HEK293 (cell line): ENCODE measurements around the gene TDO2.

Experiments used
- CTCF ChIA-PET: fragments of 350-600 bp; formaldehyde crosslinking; extraction: SDS; loops from one replicate; lab custom pipeline; 2021; ENCODE audit warnings: antibody characterized with exemption; lab: Yijun Ruan, JAX
- POLR2A ChIA-PET: fragments of 300-600 bp; formaldehyde crosslinking; extraction: SDS; loops from one replicate; lab custom pipeline; 2020; ENCODE audit warnings: antibody characterized with exemption, inconsistent platforms; lab: Yijun Ruan, JAX
- H3K27ac ChIP-seq: fragments of 200-500 bp; sonication (Bioruptor generic); 2 replicates; pipeline ENCODE4 v1.5.1; 2014; ENCODE audit warnings: low read depth, low read length, control low read depth, inconsistent platforms; ENCODE audit errors: extremely low read depth
- H3K36me3 ChIP-seq, 2 experiments: fragments of 200-500 bp in 1 of 2; sonication (Bioruptor generic) in 1 of 2; 1 replicate in 1 of 2; 2 replicates in 1 of 2; pipeline ENCODE4 v1.5.1; 2014 to 2017; ENCODE audit warnings: inconsistent platforms in 2 of 2, low read length in 2 of 2; ENCODE audit not compliant: control insufficient read depth in 2 of 2, insufficient read depth in 1 of 2
- H3K4me1 ChIP-seq: fragments of 200-500 bp; sonication (Bioruptor generic); 2 replicates; pipeline ENCODE4 v1.5.1; 2014; ENCODE audit warnings: mild to moderate bottlenecking, low read length, inconsistent platforms; ENCODE audit not compliant: control insufficient read depth, insufficient read depth
- H3K4me3 ChIP-seq: 2 replicates; pipeline ENCODE4 v1.5.1; 2011; ENCODE audit warnings: low read depth, mild to moderate bottlenecking, control low read depth, low read length, moderate library complexity
- H3K9me3 ChIP-seq: fragments of 200-500 bp; sonication (Bioruptor generic); 2 replicates; pipeline ENCODE4 v1.5.1; 2014; ENCODE audit warnings: low read depth, low read length, inconsistent platforms; ENCODE audit not compliant: control insufficient read depth, insufficient read depth
- HOXC10 ChIP-seq: sonication (generic); formaldehyde crosslinking; IDR thresholded peaks from 2 replicates; pipeline ENCODE4 v1.8.1; 2023; ENCODE audit warnings: mild to moderate bottlenecking, missing genetic modification reagents
- MZF1 ChIP-seq: fragments of 450-650 bp; formaldehyde crosslinking; IDR thresholded peaks from 2 replicates; pipeline ENCODE4 v1.5.1; 2017; ENCODE audit warnings: missing biosample characterization, missing genetic modification characterization, borderline replicate concordance
- OSR2 ChIP-seq: fragments of 450-650 bp; formaldehyde crosslinking; IDR thresholded peaks from 2 replicates; pipeline ENCODE4 v1.5.1; 2016; ENCODE audit warnings: missing biosample characterization, missing genetic modification characterization
- SCRT1 ChIP-seq: fragments of 450-650 bp; formaldehyde crosslinking; IDR thresholded peaks from 2 replicates; pipeline ENCODE4 v1.5.1; 2016; ENCODE audit warnings: missing biosample characterization, missing genetic modification characterization, borderline replicate concordance
- SETDB1 ChIP-seq: IDR thresholded peaks from one replicate; pipeline ENCODE4 v1.6.1; 2017; ENCODE audit warnings: mild to moderate bottlenecking, low read length, moderate library complexity, mixed read lengths; ENCODE audit not compliant: insufficient read length
- TCF7L2 ChIP-seq: IDR thresholded peaks from 2 replicates; pipeline ENCODE4 v1.6.1; 2011; ENCODE audit warnings: low read depth, mild to moderate bottlenecking, inconsistent platforms, low read length, moderate library complexity, borderline replicate concordance
- ZBTB7A ChIP-seq: fragments of 450-650 bp; formaldehyde crosslinking; IDR thresholded peaks from 2 replicates; pipeline ENCODE4 v1.5.1; 2016; ENCODE audit warnings: low read depth, missing biosample characterization, missing genetic modification characterization
- ZFHX2 ChIP-seq: fragments of 450-650 bp; formaldehyde crosslinking; conservative IDR thresholded peaks from 2 replicates; pipeline ENCODE4 v1.5.1; 2016; ENCODE audit warnings: missing biosample characterization, missing genetic modification characterization
- ZFP41 ChIP-seq: fragments of 450-650 bp; formaldehyde crosslinking; IDR thresholded peaks from 2 replicates; pipeline ENCODE4 v1.5.1; 2016; ENCODE audit warnings: missing biosample characterization, missing genetic modification characterization, borderline replicate concordance
- ZFP69B ChIP-seq: fragments of 450-650 bp; formaldehyde crosslinking; IDR thresholded peaks from 2 replicates; pipeline ENCODE4 v1.5.1; 2016; ENCODE audit warnings: missing biosample characterization, missing genetic modification characterization
- ZNF155 ChIP-seq: fragments of 450-650 bp; formaldehyde crosslinking; IDR thresholded peaks from 2 replicates; pipeline ENCODE4 v1.5.1; 2016; ENCODE audit warnings: missing biosample characterization, missing genetic modification characterization
- ZNF366 ChIP-seq: fragments of 450-650 bp; formaldehyde crosslinking; conservative IDR thresholded peaks from 2 replicates; pipeline ENCODE4 v1.5.1; 2016; ENCODE audit warnings: missing biosample characterization, missing genetic modification characterization
- ZNF501 ChIP-seq: fragments of 450-650 bp; formaldehyde crosslinking; IDR thresholded peaks from 2 replicates; pipeline ENCODE4 v1.5.1; 2016; ENCODE audit warnings: missing biosample characterization, missing genetic modification characterization
- ZNF580 ChIP-seq: fragments of 450-650 bp; formaldehyde crosslinking; IDR thresholded peaks from 2 replicates; pipeline ENCODE4 v1.5.1; 2016; ENCODE audit warnings: missing biosample characterization, missing genetic modification characterization
- ZNF623 ChIP-seq: fragments of 450-650 bp; formaldehyde crosslinking; IDR thresholded peaks from 2 replicates; pipeline ENCODE4 v1.5.1; 2016; ENCODE audit warnings: missing biosample characterization, missing genetic modification characterization
- ZNF626 ChIP-seq: fragments of 450-650 bp; sonication (Bioruptor Pico); formaldehyde crosslinking; IDR thresholded peaks from 2 replicates; pipeline ENCODE4 v1.5.1; 2018; ENCODE audit warnings: missing biosample characterization, missing genetic modification characterization, inconsistent platforms
- TF ChIP-seq, protein P1 (sequence below): fragments of 450-650 bp; formaldehyde crosslinking; IDR thresholded peaks from 2 replicates; pipeline ENCODE4 v1.5.1; 2016; ENCODE audit warnings: missing biosample characterization, missing genetic modification characterization
- TF ChIP-seq, protein P2 (sequence below): fragments of 450-650 bp; formaldehyde crosslinking; IDR thresholded peaks from 2 replicates; pipeline ENCODE4 v1.5.1; 2016; ENCODE audit warnings: missing biosample characterization, missing genetic modification characterization
- TF ChIP-seq, protein P3 (sequence below): fragments of 450-650 bp; formaldehyde crosslinking; IDR thresholded peaks from 2 replicates; pipeline ENCODE4 v1.5.1; 2016; ENCODE audit warnings: missing biosample characterization, missing genetic modification characterization
- TF ChIP-seq, protein P4 (sequence below): fragments of 450-650 bp; IDR thresholded peaks from 2 replicates; pipeline ENCODE4 v1.5.1; 2018; ENCODE audit warnings: missing biosample characterization, missing genetic modification characterization

The TDO2 gene

DNA sequence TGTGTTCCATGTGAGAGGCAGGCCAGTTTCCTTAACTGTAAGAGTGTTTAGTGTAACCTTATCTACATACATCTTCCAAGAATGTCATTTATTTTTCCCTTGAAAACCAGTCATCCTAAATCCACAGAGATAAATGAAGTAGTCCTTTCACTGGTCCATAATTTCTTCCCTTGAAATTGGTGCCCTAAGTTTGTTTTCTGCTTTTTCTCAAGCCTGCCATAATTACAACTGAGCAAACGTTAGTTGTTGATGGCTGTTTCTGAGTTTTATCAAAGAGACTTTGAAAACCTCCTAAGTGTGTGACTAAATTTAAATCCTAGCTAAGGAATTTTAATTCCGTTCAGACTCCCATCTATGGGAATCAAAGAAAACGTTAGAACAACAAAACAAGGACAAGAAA lies 3.6 kb upstream of the TDO2 start:
- H3K4me1 ChIP-seq, result peaks cover 10% of the 10 kb centered on the region; the same call in 1 of the 2 replicates
- no peaks in the 10 kb centered on the region for H3K9me3 ChIP-seq
- H3K36me3 ChIP-seq, result no peaks in the 10 kb centered on the region
- no peak overlapping the region for H3K27ac ChIP-seq
- TF ChIP-seq, protein P1, sequence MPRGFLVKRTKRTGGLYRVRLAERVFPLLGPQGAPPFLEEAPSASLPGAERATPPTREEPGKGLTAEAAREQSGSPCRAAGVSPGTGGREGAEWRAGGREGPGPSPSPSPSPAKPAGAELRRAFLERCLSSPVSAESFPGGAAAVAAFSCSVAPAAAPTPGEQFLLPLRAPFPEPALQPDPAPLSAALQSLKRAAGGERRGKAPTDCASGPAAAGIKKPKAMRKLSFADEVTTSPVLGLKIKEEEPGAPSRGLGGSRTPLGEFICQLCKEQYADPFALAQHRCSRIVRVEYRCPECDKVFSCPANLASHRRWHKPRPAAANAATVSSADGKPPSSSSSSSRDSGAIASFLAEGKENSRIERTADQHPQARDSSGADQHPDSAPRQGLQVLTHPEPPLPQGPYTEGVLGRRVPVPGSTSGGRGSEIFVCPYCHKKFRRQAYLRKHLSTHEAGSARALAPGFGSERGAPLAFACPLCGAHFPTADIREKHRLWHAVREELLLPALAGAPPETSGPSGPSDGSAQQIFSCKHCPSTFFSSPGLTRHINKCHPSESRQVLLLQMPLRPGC, result no peak
- no peak for TF ChIP-seq TCF7L2
- TF ChIP-seq HOXC10 (CRISPR knock-in tag), result no peak
- no peak for TF ChIP-seq ZNF366 (tag by site-specific recombination)
- TF ChIP-seq ZNF580 (tag by site-specific recombination), result no peak
- TF ChIP-seq ZNF623 (tag by site-specific recombination), result no peak
- no peak for TF ChIP-seq ZBTB7A (tag by site-specific recombination)
- no peak overlapping the region for H3K4me3 ChIP-seq
- POLR2A ChIA-PET, result no interaction called here
- CTCF ChIA-PET, result no interaction called here

GRCh38 chr4:155900381-155900780 lies 3.1 kb upstream of the TDO2 start:
- CTCF ChIA-PET, result no interaction called here
- POLR2A ChIA-PET, result interaction anchor here (0.6 kb wide), 1 partner anchor 481 kb away, joined by 8 read pairs; no protein-coding TSS in a partner anchor
- no peaks in the 10 kb centered on the region for H3K9me3 ChIP-seq
- no peaks in the 10 kb centered on the region for H3K36me3 ChIP-seq
- H3K27ac ChIP-seq, result no peak overlapping the region; the same call in 1 of the 2 replicates
- peak; percentile 70; the same call in 1 of the 2 replicates for TF ChIP-seq MZF1
- no peak for TF ChIP-seq OSR2
- TF ChIP-seq, all 188 proteins: peak for 1
- peaks cover 10% of the 10 kb centered on the region; the same call in 1 of the 2 replicates for H3K4me1 ChIP-seq
- no peak overlapping the region for H3K4me3 ChIP-seq

- no peak overlapping the region for H3K4me3 ChIP-seq
- H3K27ac ChIP-seq, result no peak overlapping the region
- no peak for TF ChIP-seq SCRT1 (tag by site-specific recombination)
Measured at GRCh38 chr4:155901013-155901412, 2.5 kb upstream of the TDO2 start.

GRCh38 chr4:155904331-155904730 lies 835 bp downstream of the TDO2 start:
- ChIA-PET POLR2A (no interaction called here), CTCF (interaction anchor here (0.7 kb wide), 1 partner anchor 1141 kb away, joined by 3 read pairs; no protein-coding TSS in a partner anchor)
- no peaks in the 10 kb centered on the region for H3K36me3 ChIP-seq
- peaks cover 28% of the 10 kb centered on the region for H3K4me1 ChIP-seq
- H3K27ac ChIP-seq, result no peak overlapping the region
- H3K4me3 ChIP-seq, result no peak overlapping the region
- no peaks in the 10 kb centered on the region for H3K9me3 ChIP-seq
- TF ChIP-seq, protein P2, sequence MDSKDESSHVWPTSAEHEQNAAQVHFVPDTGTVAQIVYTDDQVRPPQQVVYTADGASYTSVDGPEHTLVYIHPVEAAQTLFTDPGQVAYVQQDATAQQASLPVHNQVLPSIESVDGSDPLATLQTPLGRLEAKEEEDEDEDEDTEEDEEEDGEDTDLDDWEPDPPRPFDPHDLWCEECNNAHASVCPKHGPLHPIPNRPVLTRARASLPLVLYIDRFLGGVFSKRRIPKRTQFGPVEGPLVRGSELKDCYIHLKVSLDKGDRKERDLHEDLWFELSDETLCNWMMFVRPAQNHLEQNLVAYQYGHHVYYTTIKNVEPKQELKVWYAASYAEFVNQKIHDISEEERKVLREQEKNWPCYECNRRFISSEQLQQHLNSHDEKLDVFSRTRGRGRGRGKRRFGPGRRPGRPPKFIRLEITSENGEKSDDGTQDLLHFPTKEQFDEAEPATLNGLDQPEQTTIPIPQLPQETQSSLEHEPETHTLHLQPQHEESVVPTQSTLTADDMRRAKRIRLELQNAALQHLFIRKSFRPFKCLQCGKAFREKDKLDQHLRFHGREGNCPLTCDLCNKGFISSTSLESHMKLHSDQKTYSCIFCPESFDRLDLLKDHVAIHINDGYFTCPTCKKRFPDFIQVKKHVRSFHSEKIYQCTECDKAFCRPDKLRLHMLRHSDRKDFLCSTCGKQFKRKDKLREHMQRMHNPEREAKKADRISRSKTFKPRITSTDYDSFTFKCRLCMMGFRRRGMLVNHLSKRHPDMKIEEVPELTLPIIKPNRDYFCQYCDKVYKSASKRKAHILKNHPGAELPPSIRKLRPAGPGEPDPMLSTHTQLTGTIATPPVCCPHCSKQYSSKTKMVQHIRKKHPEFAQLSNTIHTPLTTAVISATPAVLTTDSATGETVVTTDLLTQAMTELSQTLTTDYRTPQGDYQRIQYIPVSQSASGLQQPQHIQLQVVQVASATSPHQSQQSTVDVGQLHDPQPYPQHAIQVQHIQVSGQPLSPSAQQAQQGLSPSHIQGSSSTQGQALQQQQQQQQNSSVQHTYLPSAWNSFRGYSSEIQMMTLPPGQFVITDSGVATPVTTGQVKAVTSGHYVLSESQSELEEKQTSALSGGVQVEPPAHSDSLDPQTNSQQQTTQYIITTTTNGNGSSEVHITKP (tag by site-specific recombination), result no peak
- TF ChIP-seq, protein P3, sequence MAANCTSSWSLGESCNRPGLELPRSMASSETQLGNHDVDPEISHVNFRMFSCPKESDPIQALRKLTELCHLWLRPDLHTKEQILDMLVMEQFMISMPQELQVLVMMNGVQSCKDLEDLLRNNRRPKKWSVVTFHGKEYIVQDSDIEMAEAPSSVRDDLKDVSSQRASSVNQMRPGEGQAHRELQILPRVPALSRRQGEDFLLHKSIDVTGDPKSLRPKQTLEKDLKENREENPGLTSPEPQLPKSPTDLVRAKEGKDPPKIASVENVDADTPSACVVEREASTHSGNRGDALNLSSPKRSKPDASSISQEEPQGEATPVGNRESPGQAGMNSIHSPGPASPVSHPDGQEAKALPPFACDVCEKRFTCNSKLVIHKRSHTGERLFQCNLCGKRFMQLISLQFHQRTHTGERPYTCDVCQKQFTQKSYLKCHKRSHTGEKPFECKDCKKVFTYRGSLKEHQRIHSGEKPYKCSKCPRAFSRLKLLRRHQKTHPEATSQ (tag by site-specific recombination), result no peak
- TF ChIP-seq OSR2 (no peak), ZNF626 (no peak), ZNF155 (tag by site-specific recombination) (no peak), SETDB1 (no peak), ZFHX2 (tag by site-specific recombination) (no peak), ZNF501 (tag by site-specific recombination) (no peak), ZFP41 (tag by site-specific recombination) (no peak), ZFP69B (tag by site-specific recombination) (no peak)
- TF ChIP-seq, protein P4, sequence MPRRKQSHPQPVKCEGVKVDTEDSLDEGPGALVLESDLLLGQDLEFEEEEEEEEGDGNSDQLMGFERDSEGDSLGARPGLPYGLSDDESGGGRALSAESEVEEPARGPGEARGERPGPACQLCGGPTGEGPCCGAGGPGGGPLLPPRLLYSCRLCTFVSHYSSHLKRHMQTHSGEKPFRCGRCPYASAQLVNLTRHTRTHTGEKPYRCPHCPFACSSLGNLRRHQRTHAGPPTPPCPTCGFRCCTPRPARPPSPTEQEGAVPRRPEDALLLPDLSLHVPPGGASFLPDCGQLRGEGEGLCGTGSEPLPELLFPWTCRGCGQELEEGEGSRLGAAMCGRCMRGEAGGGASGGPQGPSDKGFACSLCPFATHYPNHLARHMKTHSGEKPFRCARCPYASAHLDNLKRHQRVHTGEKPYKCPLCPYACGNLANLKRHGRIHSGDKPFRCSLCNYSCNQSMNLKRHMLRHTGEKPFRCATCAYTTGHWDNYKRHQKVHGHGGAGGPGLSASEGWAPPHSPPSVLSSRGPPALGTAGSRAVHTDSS (tag by site-specific recombination), result no peak

More at GRCh38 chr4:155901013-155901412, 2.5 kb upstream of the TDO2 start:
- Histone ChIP-seq H3K36me3 (no peaks in the 10 kb centered on the region), H3K4me1 (peaks cover 12% of the 10 kb centered on the region), H3K9me3 (no peaks in the 10 kb centered on the region)
- CTCF ChIA-PET, result no interaction called here
- POLR2A ChIA-PET, result interaction anchor here (0.6 kb wide), 1 partner anchor 480 kb away, joined by 8 read pairs; no protein-coding TSS in a partner anchor
